Colonic mucosa (tissue), 4 donors: Measurements from ENCODE around the gene CYSTM1. TPM values are rescaled to one million over a fixed set of nuclear protein-coding genes. Genes with fewer than 3 reads are reported as not detected.

Experiments
- DNase-seq: peaks from one replicate; pipeline ENCODE4 v3.0.0-alpha.2; 2020
- H3K27ac ChIP-seq: fragments of 200-600 bp; one replicate; pipeline ENCODE4 v1.8.0; 2021
- H3K27me3 ChIP-seq: fragments of 200-600 bp; one replicate; pipeline ENCODE4 v1.8.0; 2021
- H3K36me3 ChIP-seq: fragments of 200-600 bp; one replicate; pipeline ENCODE4 v1.8.0; 2021
- H3K4me1 ChIP-seq: fragments of 200-600 bp; one replicate; pipeline ENCODE4 v1.8.0; 2021; ENCODE audit warnings: mild to moderate bottlenecking
- H3K4me3 ChIP-seq: fragments of 200-600 bp; one replicate; pipeline ENCODE4 v1.8.0; 2021
- H3K9ac ChIP-seq, 2 donors: one replicate each; pipeline ENCODE4 v1.7.0; 2013; ENCODE audit warnings: control low read depth in 2 of 2, low read depth in 2 of 2, low read length in 2 of 2
- H3K9me3 ChIP-seq: fragments of 200-600 bp; one replicate; pipeline ENCODE4 v1.8.0; 2021
- CTCF ChIP-seq: fragments of 200-600 bp; IDR thresholded peaks from one replicate; pipeline ENCODE4 v1.8.0; 2022; ENCODE audit warnings: antibody characterized with exemption, mild to moderate bottlenecking
- intact Hi-C: fragments of 100-400 bp; cut with DNase I; formaldehyde crosslinking; loops from one replicate; pipeline ENCODE4 v1.14.1; 2022
- total RNA-seq, 2 donors: library from RNA; stranded (reverse); fragmentation: NEBNext Ultra II Directional in 1 of 2; extraction: Animal tissue kit (Norgen Biotek cat#: 25700) in 1 of 2; gene quantifications; one replicate each; pipeline ENCODE4 v1.2.1, GENCODE V29; 2021
- donor health status: healthy.
- donor health status: DM: no; HTN: no; CAD: no.
- donor health status: DM: no; HTN: no; CAD: no.

Gene CYSTM1
- total RNA-seq, 2 donors from 2014 or later: 205 TPM

GRCh38 chr5:140224658-140225057 lies 49.7 kb downstream of the CYSTM1 start:
- H3K4me1 ChIP-seq: peaks cover 25% of the 10 kb centered on the region
- no peaks in the 10 kb centered on the region for H3K9me3 ChIP-seq
- H3K9ac ChIP-seq: no peak overlapping the region
- intact Hi-C loops: loop anchor here (5.0 kb wide), 1 partner anchor 37 kb away; no protein-coding TSS in a partner anchor
- H3K4me3 ChIP-seq: no peak overlapping the region
- no peaks in the 10 kb centered on the region for H3K36me3 ChIP-seq
- TF ChIP-seq CTCF: no peak
- H3K27ac ChIP-seq: no peak overlapping the region
- peak; percentile 12 for DNase-seq
- no peaks in the 10 kb centered on the region for H3K27me3 ChIP-seq

GRCh38 chr5:140225396-140225795 lies 50.4 kb downstream of the CYSTM1 start:
- no peaks in the 10 kb centered on the region for H3K27me3 ChIP-seq
- no peak overlapping the region for H3K4me3 ChIP-seq
- H3K9me3 ChIP-seq: no peaks in the 10 kb centered on the region
- H3K9ac ChIP-seq: no peak overlapping the region
- peak; percentile 29 for DNase-seq
- H3K36me3 ChIP-seq: no peaks in the 10 kb centered on the region
- intact Hi-C loops: no loop called here
- no peak for TF ChIP-seq CTCF
- no peak overlapping the region for H3K27ac ChIP-seq
- peaks cover 20% of the 10 kb centered on the region for H3K4me1 ChIP-seq

GRCh38 chr5:140227046-140227445 lies 52.1 kb downstream of the CYSTM1 start:
- DNase-seq: no peak
- TF ChIP-seq CTCF: no peak
- Histone ChIP-seq H3K36me3 (no peaks in the 10 kb centered on the region), H3K4me1 (peaks cover 17% of the 10 kb centered on the region), H3K9ac (peak overlapping the region in 1 of 2 donors; percentile 56), H3K9me3 (no peaks in the 10 kb centered on the region), H3K27me3 (no peaks in the 10 kb centered on the region), H3K4me3 (no peak overlapping the region), H3K27ac (peak overlapping the region; percentile 83)
- intact Hi-C loops: no loop called here

- Histone ChIP-seq H3K36me3 (no peaks in the 10 kb centered on the region), H3K27ac (peak overlapping the region; percentile 83), H3K9ac (peak overlapping the region; percentile 54 to 71), H3K4me1 (peaks cover 9% of the 10 kb centered on the region), H3K27me3 (no peaks in the 10 kb centered on the region), H3K9me3 (no peaks in the 10 kb centered on the region), H3K4me3 (peak overlapping the region; percentile 7)
- TF ChIP-seq CTCF: no peak
- DNase-seq: peak; percentile 81
- intact Hi-C loops: no loop called here
These were observed 53.4 kb downstream of the CYSTM1 start for GRCh38 chr5:140228364-140228837.

- Histone ChIP-seq H3K4me3 (no peak overlapping the region), H3K9ac (no peak overlapping the region), H3K36me3 (no peaks in the 10 kb centered on the region), H3K27me3 (no peaks in the 10 kb centered on the region), H3K27ac (no peak overlapping the region), H3K4me1 (peaks cover 9% of the 10 kb centered on the region), H3K9me3 (no peaks in the 10 kb centered on the region)
- TF ChIP-seq CTCF: no peak
- intact Hi-C loops: no loop called here
- DNase-seq: no peak
These were observed 55.4 kb downstream of the CYSTM1 start for GRCh38 chr5:140230373-140230772.
